PFSK-1 (cell line): ENCODE results near the gene PSMB7.

Experiments used
- POLR2AphosphoS5 ChIP-seq: IDR thresholded peaks from 2 replicates; pipeline ENCODE4 v1.6.1; 2012; ENCODE audit warnings: low read depth, mild to moderate bottlenecking, control low read depth, low read length, moderate library complexity
- SIN3A ChIP-seq: IDR thresholded peaks from 2 replicates; pipeline ENCODE4 v1.6.1; 2012; ENCODE audit warnings: mild to moderate bottlenecking, low read length, moderate library complexity, borderline replicate concordance; ENCODE audit not compliant: insufficient read depth
- TAF1 ChIP-seq: IDR thresholded peaks from 2 replicates; pipeline ENCODE4 v1.6.1; 2012; ENCODE audit warnings: low read length, control low read depth, borderline replicate concordance; ENCODE audit not compliant: insufficient read depth
- TF ChIP-seq, protein P1 (sequence below), 2 experiments: IDR thresholded peaks; 2 replicates each; pipeline versions ENCODE4 v1.6.1 to v1.8.0; 2011 to 2012; ENCODE audit warnings: low read depth in 2 of 2, low read length in 2 of 2, control low read depth in 1 of 2, inconsistent platforms in 1 of 2, mild to moderate bottlenecking in 1 of 2, moderate library complexity in 1 of 2; ENCODE audit not compliant: insufficient read depth in 1 of 2

- TF ChIP-seq TAF1 (no peak), POLR2AphosphoS5 (no peak), SIN3A (no peak)
- TF ChIP-seq, protein P1, sequence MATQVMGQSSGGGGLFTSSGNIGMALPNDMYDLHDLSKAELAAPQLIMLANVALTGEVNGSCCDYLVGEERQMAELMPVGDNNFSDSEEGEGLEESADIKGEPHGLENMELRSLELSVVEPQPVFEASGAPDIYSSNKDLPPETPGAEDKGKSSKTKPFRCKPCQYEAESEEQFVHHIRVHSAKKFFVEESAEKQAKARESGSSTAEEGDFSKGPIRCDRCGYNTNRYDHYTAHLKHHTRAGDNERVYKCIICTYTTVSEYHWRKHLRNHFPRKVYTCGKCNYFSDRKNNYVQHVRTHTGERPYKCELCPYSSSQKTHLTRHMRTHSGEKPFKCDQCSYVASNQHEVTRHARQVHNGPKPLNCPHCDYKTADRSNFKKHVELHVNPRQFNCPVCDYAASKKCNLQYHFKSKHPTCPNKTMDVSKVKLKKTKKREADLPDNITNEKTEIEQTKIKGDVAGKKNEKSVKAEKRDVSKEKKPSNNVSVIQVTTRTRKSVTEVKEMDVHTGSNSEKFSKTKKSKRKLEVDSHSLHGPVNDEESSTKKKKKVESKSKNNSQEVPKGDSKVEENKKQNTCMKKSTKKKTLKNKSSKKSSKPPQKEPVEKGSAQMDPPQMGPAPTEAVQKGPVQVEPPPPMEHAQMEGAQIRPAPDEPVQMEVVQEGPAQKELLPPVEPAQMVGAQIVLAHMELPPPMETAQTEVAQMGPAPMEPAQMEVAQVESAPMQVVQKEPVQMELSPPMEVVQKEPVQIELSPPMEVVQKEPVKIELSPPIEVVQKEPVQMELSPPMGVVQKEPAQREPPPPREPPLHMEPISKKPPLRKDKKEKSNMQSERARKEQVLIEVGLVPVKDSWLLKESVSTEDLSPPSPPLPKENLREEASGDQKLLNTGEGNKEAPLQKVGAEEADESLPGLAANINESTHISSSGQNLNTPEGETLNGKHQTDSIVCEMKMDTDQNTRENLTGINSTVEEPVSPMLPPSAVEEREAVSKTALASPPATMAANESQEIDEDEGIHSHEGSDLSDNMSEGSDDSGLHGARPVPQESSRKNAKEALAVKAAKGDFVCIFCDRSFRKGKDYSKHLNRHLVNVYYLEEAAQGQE (IDR thresholded peaks at IDR 0.05; ENCODE audit: insufficient read depth in 1 of 2, low read depth in 2 of 2, low read length in 2 of 2) = no peak
These were observed 14.3 kb upstream of the PSMB7 start for GRCh38 chr9:124429530-124429867.
